ENCODE measurements around the gene WDPCP.

DNA sequence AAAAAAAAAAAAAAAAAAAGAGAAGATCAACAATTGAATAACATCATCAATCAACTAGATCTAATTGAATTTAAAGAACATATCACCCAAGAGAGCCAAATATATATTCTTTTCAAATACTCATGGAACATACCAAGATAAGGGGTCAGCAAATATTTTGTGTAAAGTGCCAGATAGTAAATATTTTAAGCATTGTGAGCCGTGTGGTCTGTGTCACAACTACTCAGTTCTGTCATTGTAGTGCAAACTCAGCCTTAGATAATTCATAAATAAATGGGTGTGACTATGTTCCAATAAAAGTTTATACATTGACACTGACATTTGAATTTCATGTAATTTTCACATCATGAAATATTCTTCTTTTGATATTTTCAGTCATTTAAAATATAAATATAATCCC, 491.8 kb downstream of the WDPCP start:
- TF ChIP-seq, protein P1, sequence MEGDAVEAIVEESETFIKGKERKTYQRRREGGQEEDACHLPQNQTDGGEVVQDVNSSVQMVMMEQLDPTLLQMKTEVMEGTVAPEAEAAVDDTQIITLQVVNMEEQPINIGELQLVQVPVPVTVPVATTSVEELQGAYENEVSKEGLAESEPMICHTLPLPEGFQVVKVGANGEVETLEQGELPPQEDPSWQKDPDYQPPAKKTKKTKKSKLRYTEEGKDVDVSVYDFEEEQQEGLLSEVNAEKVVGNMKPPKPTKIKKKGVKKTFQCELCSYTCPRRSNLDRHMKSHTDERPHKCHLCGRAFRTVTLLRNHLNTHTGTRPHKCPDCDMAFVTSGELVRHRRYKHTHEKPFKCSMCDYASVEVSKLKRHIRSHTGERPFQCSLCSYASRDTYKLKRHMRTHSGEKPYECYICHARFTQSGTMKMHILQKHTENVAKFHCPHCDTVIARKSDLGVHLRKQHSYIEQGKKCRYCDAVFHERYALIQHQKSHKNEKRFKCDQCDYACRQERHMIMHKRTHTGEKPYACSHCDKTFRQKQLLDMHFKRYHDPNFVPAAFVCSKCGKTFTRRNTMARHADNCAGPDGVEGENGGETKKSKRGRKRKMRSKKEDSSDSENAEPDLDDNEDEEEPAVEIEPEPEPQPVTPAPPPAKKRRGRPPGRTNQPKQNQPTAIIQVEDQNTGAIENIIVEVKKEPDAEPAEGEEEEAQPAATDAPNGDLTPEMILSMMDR (conservative IDR thresholded peaks at IDR 0.05): no peak
- no peak for TF ChIP-seq EZH2 (IDR thresholded peaks at IDR 0.05; ENCODE audit: low read depth)
